ENCODE data around the gene SLC5A11.
"Not testable (repeated sequence)": the region's sequence is repeated elsewhere in the genome, so short reads cannot be mapped to it uniquely, and the experiment has no call there.

Gene SLC5A11, protein sequence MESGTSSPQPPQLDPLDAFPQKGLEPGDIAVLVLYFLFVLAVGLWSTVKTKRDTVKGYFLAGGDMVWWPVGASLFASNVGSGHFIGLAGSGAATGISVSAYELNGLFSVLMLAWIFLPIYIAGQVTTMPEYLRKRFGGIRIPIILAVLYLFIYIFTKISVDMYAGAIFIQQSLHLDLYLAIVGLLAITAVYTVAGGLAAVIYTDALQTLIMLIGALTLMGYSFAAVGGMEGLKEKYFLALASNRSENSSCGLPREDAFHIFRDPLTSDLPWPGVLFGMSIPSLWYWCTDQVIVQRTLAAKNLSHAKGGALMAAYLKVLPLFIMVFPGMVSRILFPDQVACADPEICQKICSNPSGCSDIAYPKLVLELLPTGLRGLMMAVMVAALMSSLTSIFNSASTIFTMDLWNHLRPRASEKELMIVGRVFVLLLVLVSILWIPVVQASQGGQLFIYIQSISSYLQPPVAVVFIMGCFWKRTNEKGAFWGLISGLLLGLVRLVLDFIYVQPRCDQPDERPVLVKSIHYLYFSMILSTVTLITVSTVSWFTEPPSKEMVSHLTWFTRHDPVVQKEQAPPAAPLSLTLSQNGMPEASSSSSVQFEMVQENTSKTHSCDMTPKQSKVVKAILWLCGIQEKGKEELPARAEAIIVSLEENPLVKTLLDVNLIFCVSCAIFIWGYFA

DNA sequence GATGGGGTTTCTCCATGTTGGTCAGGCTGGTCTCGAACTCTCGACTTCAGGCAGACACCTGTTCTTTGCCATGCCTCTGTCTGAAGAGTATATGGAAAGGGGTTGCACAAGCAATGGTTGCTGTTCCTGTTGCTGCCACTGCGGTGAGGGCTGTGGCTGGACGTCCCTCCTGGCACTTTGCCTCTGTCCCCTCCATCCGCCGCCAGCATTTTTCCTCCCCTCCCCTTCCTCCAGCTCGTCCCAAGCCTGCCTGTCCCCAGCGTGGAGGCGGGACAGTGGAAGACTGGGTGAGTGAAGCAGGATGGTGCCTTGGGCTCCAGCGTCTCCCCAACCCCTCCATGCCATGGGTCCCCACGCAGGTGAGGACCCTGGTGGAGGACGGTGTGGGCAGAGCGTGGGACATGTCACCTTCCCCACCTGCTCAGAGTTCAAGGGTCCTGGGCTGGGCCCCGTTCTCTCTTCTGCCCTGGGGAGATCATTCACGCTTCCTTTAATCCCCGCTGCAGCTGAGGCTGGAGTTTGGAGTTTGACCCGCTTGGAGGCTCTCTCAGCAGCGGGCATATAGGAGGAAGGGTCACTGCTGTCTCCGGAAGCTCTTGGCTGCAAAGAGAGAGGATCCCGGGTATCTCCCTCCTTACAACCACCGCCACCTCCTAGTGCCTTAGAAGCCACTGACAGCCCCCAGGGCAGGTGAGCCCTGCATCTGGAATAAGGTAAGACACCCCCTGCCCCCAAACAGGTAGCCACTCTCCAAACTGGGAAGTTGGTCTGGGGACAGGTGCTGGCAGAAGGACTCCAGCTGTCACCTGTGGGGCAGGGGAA, at the start of gene SLC5A11:
TSS of gene SLC5A11 (plus strand) at position 238 of the 822 bp plus-strand sequence. CDS start 12,681 bp downstream, outside the sequence.
- DNase-seq, result no peak

DNA sequence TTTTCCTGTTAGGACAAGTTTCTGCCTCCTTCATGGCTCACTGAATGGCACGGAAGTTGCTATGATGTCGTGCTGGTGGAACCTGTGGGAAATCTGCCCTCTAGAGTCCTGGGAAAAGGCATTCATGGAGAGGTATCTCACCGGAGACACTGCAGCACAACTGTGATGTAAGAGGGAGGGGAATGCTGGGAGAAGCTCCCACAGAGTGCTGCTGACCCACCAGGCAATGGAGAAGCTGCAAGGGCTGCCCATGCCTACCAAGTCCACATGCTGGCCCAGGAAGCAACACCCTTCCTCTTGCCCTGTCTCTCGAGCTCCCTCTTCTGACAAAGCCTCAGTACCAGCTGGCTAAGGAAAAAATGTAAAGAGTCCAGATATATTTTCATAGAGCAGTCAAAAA, 45.2 kb upstream of the SLC5A11 start:
- DNase-seq, result no peak

DNA sequence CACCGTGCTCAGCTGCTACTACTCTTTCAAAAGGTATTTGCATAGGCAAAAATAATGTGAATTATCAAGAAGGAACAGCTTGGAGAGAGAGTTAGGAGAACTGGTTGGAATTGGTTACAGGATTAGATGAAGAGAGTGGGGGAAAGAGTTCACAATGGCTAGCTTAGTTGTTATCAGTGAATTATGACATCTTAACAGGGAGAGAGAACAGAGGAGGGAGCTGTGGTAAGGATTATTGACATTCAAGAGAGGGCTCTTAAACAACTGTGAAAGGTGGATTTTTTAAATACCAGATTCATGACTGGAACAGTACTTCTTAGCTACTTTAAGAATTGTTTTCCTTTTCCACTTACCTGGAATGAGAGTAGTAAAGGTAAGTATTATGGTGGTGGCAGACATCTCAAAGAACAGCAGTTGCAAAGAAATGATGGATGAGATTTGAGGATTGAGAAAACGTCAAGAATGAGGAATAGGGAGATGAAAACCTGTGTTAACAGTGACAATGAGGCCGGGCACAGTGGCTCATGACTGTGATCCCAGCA, 43.9 kb upstream of the SLC5A11 start:
- DNase-seq, result no peak

DNA sequence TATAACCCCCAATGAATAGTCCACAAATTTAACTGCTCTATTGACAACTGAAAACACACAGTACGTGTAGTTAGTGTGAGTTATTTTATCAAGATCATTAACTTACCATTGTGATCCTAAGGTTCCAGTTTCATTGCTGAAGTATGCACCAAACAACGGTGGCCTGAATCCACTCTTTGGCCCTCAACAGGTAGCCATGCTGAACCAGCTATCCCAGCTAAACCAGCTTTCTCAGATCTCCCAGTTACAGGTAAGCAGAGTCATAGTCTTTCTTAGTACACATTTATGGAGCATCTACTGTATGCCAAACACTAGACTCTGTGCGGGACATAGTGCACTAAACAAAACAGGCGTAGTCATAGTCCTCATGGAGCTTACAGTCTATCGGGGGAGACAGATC, 40.3 kb upstream of the SLC5A11 start:
- no peak for DNase-seq

DNA sequence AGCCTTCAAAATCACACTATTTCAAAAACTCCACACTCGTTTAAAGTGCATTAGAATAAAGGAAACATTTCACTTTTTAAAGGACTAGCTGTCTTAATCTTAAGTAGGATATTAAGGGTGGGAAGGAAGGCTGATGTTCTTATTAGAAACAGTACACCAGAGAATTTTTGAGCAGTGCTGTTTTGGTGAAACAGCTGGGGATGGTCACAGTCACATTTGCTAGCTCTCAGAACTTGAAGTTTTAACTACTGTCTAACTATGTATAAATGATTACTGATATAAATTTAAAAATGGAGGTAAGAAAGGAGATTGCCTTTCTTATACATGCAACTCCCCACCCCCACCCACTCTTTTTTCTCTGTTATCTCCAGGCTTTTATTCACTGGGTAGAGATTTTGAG, 38.5 kb upstream of the SLC5A11 start:
- no peak for DNase-seq

DNA sequence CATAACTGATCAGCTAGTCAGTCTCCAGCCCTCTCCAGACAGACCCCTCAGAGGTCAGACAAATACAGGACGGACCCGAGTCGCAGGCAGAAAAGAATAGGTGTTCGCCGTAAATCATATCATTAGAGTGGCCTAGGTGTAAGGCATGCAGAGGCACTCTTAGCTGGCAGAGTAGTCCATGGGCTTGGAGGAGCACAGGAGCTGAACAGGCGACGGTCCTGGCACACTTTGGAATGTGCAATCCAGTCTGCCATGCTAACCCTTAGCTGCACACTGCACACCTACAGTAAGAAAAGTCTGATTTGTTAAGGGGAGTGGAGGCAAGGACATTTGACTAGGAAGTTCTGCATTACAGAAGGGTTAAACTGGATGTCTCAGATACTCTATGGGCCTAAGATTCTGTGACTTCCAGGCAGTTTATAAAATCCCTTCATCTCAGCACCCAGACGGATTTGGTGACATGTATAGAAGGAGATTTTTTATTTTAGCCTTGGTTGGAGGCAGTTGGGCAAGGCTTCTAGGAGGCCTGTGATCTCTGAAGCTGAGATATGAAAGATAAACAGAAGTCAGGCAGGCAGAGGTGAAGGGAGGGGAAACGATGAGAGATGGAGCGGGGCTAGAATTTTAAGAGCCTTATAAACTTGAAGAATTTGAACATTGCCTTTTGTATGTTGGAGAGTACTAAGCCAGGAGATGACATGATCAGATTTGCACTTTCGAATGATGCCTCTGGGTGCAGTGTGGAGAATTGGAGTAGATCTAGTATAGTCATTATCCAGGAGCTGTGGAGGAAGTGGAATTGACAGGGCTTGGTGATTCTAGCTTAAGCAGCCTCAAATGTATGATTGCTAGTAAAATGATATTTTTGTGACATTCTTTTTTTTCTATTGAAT, 34.6 kb upstream of the SLC5A11 start:
- DNase-seq, result no peak

DNA sequence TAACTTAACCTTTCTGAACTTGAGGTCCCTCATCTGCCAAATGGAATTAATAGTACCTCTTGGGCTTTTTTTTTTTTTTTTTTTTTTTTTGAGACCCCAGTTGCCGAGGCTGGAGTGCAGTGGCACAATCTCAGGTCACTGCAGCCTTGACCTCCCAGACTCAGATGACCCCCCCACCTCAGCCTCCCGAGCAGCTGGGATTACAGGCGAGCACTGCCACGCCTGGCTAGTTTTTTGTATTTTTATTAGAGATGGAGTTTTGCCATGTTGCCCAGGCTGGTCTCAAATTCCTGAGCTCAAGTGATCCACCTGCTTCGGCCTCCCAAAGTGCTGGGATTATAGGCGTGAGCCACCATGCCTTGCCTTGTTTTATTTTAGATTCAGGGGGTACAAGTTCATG, 33.0 kb upstream of the SLC5A11 start:
- not testable (repeated sequence) for DNase-seq

DNA sequence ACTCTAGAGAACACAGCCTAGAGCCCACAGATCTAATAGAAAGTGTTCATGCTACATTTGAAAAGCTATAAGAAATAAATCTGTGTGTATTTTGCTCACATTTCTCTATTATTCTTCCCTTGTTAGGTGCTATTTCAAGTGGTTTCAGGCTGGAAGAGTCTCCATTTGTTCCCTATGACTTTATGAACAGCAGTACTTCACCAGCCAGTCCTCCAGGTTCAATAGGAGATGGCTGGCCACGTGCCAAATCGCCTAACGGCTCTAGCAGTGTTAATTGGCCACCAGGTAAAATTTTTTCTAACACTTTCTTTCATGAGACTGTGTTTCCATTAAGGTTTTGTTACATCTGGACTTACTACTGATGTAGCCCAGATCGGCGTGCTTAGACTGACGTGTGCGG, 30.7 kb upstream of the SLC5A11 start:
- DNase-seq, result no peak

DNA sequence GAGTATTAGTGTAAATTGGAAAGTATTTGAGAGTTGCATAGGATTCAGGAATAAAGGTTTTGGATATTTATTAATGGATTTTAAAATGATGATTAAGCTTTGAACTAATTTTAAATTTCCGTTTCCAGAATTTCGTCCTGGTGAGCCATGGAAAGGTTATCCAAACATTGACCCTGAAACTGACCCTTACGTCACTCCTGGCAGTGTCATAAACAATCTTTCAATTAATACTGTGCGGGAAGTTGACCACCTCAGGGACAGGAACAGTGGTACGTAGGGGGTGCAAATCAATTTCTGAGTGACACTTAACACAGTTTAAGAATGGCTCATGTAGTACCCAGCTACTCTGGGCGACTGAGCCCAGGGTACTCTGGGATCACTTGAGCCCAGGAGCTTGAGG, 29.1 kb upstream of the SLC5A11 start:
- no peak for DNase-seq

DNA sequence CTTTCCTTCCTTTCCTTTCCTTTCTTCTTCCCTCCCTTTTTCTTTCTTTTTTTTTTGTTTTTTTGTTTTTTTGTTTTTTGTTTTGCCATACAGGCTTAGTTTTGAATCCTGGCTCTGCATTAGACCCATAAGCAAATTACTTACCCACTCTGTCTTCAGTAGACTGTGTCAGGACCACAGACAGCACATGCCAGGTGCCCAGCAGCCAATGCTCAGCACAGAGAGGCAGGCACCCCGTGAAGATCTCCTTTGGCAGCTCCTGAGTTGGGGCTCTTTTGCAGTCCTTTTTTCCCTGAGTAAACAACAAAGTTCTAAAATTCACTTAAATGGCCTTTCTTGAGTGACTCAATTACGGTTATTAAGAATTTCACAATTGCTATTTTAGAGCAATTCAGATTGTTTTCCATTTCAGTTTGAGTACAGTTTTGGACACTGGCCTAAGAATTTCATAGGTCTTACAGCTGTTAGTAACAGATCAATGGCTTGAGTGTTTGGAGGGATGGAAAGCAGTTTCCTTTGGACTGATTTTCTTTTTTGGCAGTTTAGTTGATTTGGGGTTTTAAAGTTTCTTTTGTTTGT, 26.2 kb upstream of the SLC5A11 start:
- no peak for DNase-seq

DNA sequence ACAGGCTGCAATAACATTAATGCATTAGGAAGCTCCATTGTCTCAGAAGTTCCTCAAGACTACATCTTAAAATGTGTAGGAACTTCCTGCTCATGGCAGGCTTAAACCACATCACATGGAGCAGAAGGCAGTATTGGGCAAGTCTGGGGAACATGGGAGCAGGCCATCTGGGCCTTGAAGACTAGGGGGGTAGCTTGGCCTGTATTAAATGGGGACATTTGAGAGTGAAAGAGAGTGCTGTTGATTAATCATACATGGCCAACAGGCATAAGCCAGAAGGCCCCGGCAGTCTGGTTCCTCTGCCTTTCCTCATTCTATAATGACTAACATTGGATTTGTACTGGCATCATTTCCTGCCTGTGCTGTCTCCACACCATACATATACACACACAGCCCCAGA, 25.2 kb upstream of the SLC5A11 start:
- no peak for DNase-seq

DNA sequence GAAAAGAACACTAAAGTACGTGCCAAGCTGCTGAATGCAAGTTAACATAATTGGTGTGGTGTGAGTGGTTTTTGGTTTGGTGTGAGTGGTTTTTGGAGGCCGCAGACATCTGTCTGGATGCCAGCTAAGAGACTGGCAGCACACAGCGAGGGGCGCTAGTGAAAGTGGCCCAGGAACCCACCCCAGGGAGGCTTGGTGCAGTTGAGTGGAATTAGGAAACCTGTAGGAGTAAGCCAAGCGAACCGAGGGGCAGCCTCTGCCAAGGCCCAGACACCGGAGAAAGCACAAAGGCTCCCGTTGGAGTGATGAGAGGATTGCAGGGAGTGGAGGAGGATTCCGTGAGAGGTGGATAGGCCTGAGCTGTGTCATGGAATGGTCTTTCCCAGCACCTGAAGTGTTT, 24.6 kb upstream of the SLC5A11 start:
- no peak for DNase-seq

DNA sequence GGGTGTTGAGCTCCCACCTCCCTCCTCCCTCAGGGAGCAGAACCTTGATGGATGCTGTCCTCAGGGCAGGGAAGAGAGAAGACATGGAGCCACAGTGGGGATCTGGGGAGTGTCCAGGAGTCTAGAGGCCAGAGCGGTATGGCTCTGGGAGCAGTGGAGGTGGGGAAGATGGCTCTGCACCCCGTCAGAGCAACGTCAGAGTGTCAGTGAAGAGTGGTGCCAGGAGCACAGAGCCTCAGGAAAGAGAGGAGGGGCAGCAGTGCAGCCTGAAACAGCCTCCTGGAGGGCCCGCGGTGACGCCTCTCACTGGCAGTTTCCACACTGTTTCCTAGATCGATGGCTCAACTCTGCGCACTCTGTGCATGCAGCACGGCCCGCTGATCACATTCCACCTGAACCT, 23.2 kb upstream of the SLC5A11 start:
- DNase-seq, result no peak

DNA sequence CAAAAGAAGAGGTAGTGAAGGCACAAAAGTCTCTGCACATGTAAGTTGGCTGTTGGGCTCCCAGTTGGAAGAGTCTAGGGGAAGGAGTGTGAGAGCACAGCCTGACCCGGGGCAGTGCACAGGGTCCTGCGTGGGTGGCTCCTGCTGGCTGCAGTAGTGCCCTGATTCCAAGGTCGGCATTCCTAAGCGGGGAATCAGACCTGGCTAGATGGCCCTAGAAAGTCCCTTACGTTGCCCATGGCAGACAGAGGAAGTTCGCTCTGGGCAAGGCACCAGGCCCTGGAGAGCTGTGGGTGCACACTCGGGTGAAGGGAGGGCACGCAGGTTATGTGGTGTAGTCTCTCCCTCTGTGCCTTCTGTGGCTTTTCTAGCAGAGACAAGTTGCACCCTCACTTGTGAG, 22.8 kb upstream of the SLC5A11 start:
- no peak for DNase-seq

DNA sequence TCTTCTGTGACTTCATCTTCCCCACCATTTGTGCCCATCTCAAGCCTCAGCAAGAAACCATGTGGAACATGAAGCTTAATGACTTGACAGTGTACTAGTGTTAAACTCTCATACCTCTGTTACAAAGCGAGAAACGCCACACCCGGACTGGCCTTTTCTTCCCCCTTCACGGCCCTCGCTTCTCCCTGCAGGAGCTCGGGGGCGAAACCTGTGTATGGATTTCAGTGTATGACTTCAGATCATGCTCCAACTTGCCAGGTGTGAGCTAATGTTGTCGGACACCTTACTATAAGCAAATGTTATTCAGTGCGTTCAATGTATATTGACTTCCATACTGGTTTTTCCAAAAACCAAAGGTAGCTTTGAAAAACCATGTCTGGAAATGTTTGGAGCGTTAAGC, 20.1 kb upstream of the SLC5A11 start:
- no peak for DNase-seq

DNA sequence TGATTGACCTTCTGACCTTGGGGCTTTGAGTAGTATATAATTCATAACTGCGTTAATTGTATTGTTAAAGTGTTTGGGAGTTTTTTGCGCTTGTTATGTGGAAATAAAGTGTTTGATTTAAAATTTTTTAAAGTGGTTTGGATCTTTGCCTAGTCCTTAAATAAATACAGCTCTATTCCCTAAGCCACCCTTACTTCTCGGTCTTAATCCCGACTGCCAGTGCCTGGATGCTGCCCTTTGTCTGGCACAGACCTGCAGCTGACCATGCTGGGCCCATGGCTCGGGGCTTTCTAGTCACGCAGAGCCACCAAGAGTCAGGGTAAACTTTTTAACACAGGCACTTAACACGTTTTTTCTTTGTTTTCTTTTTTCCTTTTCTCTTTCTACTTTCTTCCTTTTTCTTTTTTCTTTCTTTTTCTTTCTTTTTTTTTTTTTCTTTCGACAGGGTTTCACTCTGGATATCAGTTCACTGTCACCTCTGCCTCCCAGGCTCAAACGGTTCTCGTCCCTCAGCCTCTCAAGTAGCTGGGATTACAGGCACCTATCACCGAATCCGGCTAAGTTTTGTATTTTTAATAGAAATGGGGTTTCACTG, 19.6 kb upstream of the SLC5A11 start:
- no peak for DNase-seq

DNA sequence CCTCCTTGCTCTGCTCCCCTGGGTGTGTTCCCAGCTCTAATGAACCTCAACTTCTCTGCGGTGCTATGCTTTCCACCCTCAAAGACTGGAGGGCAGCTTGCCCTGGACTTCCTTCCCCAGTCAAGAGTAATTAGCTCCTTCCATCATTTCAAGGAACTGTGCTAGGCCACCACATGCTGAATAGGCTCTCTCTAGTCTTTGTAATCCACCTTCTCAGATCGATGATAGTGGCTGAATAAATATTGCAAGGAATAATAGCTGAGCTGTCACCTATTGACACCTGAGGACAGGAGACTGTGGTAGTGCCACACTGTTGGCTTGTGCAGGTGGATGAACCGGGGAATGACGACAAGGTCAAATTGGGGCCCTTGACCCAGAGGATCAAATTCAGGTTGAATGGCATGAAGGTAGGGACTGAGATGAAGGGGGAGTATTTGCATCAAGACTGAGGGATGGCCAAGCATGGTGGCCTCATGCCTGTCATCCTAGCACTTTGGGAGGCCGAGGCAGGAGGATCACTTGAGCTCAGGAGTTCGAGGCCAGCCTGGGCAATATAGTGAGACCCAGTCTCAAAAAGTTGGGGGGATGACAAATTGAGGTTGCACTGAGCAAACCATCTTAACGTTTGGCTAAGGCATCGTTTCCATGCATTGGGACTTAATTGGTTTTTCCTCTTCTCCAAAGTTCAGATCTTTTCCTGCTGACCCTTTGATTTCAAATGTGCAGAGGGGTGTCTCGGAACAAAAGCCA, 18.8 kb upstream of the SLC5A11 start:
- no peak for DNase-seq

DNA sequence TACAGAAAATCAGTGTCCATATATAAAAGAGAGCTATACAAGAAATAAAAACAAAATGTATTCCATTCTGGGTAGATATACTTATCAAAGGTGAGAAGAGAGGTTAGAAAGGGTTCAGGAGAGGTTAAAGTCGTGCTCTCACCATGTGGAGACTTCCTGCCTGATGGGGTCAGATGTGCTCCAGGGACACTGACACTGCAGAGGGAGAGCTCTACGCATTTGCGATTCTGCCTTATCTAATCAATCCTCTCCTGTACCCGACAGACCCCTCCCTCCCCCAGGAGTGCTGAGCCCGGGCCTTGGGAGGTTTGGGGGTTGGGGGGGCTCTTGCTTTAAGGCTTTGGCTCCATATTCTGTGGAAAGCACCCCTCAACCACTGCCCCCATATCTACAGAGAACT, 16.6 kb upstream of the SLC5A11 start:
- no peak for DNase-seq

DNA sequence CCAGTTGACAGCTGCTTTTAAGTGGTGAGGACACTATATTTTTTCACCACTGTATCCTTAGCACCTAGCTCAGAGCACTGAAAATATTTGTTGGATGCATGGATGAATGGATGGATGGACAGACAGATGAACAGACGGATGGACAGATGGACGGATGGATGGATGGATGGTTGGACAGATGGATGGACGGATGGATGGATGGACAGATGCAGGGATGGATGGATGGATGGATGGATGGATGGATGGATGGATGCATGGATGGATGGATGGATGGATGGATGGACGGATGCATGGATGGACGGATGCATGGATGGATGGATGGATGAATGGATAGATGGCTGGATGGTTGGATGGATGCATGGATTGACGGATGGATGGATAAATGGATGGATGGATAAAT, 12.4 kb upstream of the SLC5A11 start:
- DNase-seq, result no peak

DNA sequence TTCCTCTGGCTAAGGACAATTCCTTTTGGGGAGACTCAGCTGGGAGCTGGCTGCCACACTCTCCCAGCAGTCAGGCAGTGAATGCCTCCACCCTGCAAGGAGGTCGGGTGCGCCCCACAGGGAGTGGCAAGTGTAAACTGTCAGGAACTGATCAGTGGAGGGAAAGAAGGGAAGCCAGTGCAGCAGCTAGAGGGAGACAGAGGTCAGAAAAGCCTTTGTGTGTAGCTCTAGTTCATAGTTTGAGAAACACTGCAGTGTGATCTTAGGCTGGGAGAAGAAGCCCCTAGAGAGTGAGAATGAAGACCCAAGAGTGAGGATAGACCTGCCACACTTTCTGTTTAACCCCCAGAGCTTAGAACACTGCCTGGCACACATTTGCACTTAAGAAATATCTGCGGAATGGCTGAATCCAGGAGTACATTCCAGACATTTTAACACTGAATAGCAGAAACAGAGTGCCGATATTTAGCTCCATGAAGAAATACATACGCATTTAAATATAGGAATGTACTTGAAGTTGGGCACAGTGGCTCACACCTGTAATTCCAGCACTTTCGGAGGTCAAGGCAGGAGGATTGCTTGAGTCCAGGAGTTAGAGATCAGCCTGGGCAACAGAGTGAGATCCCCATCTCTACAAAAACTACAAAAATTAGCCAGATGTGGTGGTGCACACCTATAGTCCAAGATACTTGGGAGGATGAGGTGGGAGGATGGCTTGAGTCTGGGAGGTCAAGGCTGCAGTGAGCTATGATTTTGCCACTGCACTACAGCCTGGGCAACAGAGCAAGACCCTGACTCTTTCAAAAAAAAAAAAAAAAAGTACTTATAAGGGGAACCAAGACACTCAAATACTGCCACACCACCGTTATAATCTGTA, 11.1 kb upstream of the SLC5A11 start:
- DNase-seq, result no peak

All from KG1 (cell line).